ENCODE measurements around the gene DGKE.

Gene DGKE

DNA sequence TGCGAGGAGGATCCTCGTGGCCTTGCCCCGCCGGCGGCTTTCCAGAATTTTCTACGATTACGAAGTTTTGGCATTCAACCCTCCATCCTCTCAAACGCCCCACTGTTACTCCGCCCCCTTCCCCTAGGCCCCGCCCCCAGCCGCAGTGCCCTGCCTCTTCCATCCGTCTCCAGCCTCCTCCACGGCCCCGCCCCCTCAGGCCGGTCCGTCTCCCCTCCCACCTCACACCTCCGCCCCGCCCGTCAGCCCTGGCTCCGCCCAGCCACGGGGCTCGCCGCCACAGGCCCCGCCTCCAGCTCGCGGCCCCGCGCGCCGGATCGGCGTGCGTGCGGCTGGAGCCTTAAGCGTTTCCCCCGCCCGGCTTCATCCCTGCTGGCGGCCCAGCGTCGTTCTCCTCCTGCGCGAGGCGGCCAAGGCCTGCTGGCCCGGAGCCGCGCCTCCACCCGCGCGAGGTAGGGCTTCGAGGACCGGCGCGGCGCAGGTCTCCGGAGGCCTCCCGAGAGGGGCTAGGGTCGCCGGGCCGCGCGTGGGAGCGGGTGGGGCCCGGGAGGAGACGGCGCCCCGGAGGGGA lies at the start of gene DGKE, which contains the start of gene C17orf67:
Gene DGKE (plus strand): TSS at position 343 of the 571 bp plus-strand sequence. CDS start 645 bp downstream, outside the sequence.
Gene C17orf67 (minus strand): TSS at position 112 of the 571 bp plus-strand sequence. CDS start 18,110 bp downstream, outside the sequence.
- Histone ChIP-seq H3F3A (ENCODE audit: low read depth) (no peaks in the 10 kb centered on the region), H3K79me2 (ENCODE audit: insufficient read depth, low read length) (peaks cover 89% of the 10 kb centered on the region), H3K4me2 (ENCODE audit: low read depth, low read length, poor library complexity, severe bottlenecking) (peak within 1 kb of the TSS; percentile 96), H3K36me3 (ENCODE audit: insufficient read depth, low read length) (peaks cover 5% of the 10 kb centered on the region; the same call in 1 of the 2 replicates), H3K4me3 (ENCODE audit: low read length, poor library complexity, severe bottlenecking) (peak within 1 kb of the TSS; percentile 92), H4K20me1 (ENCODE audit: insufficient read depth, low read length, poor library complexity, severe bottlenecking) (peaks cover 65% of the 10 kb centered on the region), H3K27me3 (ENCODE audit: insufficient read depth, low read length, poor library complexity, severe bottlenecking) (no peaks in the 10 kb centered on the region), H3K4me1 (ENCODE audit: insufficient read depth, low read length, poor library complexity, severe bottlenecking) (peaks cover 68% of the 10 kb centered on the region), H3K9ac (ENCODE audit: low read depth, low read length, poor library complexity, severe bottlenecking) (peak within 1 kb of the TSS; percentile 87), H3K9me2 (replicated peaks; ENCODE audit: low read depth, low read length) (no peaks in the 10 kb centered on the region), H2AFZ (ENCODE audit: low read length) (peak within 1 kb of the TSS; percentile 85), H3K9me3 (ENCODE audit: insufficient read depth, low read depth, low read length) (no peaks in the 10 kb centered on the region)
- TF ChIP-seq EZH2phosphoT487 (IDR thresholded peaks at IDR 0.05; ENCODE audit: borderline replicate concordance), result no peak
- TF ChIP-seq, protein P1, sequence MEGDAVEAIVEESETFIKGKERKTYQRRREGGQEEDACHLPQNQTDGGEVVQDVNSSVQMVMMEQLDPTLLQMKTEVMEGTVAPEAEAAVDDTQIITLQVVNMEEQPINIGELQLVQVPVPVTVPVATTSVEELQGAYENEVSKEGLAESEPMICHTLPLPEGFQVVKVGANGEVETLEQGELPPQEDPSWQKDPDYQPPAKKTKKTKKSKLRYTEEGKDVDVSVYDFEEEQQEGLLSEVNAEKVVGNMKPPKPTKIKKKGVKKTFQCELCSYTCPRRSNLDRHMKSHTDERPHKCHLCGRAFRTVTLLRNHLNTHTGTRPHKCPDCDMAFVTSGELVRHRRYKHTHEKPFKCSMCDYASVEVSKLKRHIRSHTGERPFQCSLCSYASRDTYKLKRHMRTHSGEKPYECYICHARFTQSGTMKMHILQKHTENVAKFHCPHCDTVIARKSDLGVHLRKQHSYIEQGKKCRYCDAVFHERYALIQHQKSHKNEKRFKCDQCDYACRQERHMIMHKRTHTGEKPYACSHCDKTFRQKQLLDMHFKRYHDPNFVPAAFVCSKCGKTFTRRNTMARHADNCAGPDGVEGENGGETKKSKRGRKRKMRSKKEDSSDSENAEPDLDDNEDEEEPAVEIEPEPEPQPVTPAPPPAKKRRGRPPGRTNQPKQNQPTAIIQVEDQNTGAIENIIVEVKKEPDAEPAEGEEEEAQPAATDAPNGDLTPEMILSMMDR (conservative IDR thresholded peaks at IDR 0.05; ENCODE audit: low read length), result no peak

DNA sequence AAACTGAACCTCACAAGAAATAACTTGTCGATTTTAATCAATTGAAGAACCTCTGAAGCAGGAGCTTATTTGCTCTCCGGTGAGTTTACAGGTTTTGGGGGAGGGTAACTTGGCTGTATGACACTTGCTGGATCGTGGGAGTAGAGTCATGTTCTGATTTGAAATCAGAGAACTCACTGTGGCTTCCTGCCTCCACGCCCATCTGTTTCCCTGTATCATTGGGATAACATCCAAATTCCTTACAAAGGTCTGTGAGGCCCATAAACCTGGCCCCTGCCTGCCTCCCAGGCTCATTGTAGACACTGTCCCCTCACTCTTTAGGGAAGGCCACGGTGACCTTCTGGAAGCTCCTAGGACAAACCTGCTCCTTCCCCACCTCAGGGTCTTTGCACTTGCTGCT lies 48.5 kb upstream of the DGKE start:
- no peaks in the 10 kb centered on the region for H3K79me2 ChIP-seq (ENCODE audit: insufficient read depth, low read length)
- no peak overlapping the region for H3K4me3 ChIP-seq (ENCODE audit: low read length, poor library complexity, severe bottlenecking)
- no peaks in the 10 kb centered on the region for H3K27me3 ChIP-seq (ENCODE audit: insufficient read depth, low read length, poor library complexity, severe bottlenecking)
- H3K4me1 ChIP-seq (ENCODE audit: insufficient read depth, low read length, poor library complexity, severe bottlenecking), result peaks cover 69% of the 10 kb centered on the region
- H2AFZ ChIP-seq (ENCODE audit: low read length), result no peak overlapping the region
- H3K9me3 ChIP-seq (ENCODE audit: insufficient read depth, low read depth, low read length), result no peaks in the 10 kb centered on the region
- H4K20me1 ChIP-seq (ENCODE audit: insufficient read depth, low read length, poor library complexity, severe bottlenecking), result no peaks in the 10 kb centered on the region
- no peak overlapping the region for H3K4me2 ChIP-seq (ENCODE audit: low read depth, low read length, poor library complexity, severe bottlenecking)
- H3K36me3 ChIP-seq (ENCODE audit: insufficient read depth, low read length), result no peaks in the 10 kb centered on the region
- no peak overlapping the region for H3K9ac ChIP-seq (ENCODE audit: low read depth, low read length, poor library complexity, severe bottlenecking)
- TF ChIP-seq EZH2phosphoT487 (IDR thresholded peaks at IDR 0.05; ENCODE audit: borderline replicate concordance), result no peak
- TF ChIP-seq, protein P1 (conservative IDR thresholded peaks at IDR 0.05; ENCODE audit: low read length), result no peak
- peaks cover 11% of the 10 kb centered on the region for H3F3A ChIP-seq (ENCODE audit: low read depth)
- H3K9me2 ChIP-seq (replicated peaks; ENCODE audit: low read depth, low read length), result no peaks in the 10 kb centered on the region

DNA sequence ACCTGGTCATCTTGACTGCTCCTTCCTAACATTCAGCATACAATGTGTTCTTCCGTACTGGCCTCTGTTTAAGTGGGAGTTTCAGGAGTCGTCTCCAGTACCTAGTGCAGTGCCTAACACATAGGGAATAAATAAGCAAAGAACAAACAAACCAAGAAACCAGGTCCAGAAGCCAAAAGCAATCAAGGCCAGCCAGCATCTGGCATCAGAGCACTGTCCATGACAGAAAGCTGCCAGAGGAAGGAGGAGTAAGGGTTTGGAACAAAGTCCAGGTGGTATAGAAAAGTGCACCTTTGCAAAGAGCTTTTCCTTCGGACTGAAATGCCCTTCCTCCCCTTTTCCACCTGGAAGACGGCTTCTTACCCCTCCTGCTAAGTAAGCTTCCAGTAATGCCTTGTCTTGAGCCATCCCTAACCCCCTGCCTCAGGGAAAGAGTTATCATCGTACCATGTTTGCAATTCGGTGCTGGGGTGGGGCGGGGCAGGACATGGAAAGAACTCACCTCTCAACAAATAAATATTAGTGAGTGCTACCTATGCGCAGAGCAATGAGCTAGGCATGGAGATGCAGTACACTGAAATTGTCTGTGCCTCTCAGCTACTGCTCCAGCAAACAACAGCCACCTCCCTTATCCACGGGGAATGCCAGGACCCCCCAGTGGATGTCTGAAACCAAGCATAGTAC lies 47.8 kb upstream of the DGKE start:
- no peaks in the 10 kb centered on the region for H4K20me1 ChIP-seq (ENCODE audit: insufficient read depth, low read length, poor library complexity, severe bottlenecking)
- H3K9ac ChIP-seq (ENCODE audit: low read depth, low read length, poor library complexity, severe bottlenecking), result peak overlapping the region; percentile 47
- H3K4me2 ChIP-seq (ENCODE audit: low read depth, low read length, poor library complexity, severe bottlenecking), result peak overlapping the region; percentile 56
- H3K4me1 ChIP-seq (ENCODE audit: insufficient read depth, low read length, poor library complexity, severe bottlenecking), result peaks cover 62% of the 10 kb centered on the region
- no peak overlapping the region for H2AFZ ChIP-seq (ENCODE audit: low read length)
- peaks cover 6% of the 10 kb centered on the region; the same call in 1 of the 2 replicates for H3F3A ChIP-seq (ENCODE audit: low read depth)
- TF ChIP-seq, protein P1 (conservative IDR thresholded peaks at IDR 0.05; ENCODE audit: low read length), result no peak
- TF ChIP-seq EZH2phosphoT487 (IDR thresholded peaks at IDR 0.05; ENCODE audit: borderline replicate concordance), result no peak
- H3K9me2 ChIP-seq (replicated peaks; ENCODE audit: low read depth, low read length), result no peaks in the 10 kb centered on the region
- no peaks in the 10 kb centered on the region for H3K9me3 ChIP-seq (ENCODE audit: insufficient read depth, low read depth, low read length)
- peak overlapping the region; percentile 24 for H3K4me3 ChIP-seq (ENCODE audit: low read length, poor library complexity, severe bottlenecking)
- H3K79me2 ChIP-seq (ENCODE audit: insufficient read depth, low read length), result no peaks in the 10 kb centered on the region
- no peaks in the 10 kb centered on the region for H3K27me3 ChIP-seq (ENCODE audit: insufficient read depth, low read length, poor library complexity, severe bottlenecking)
- H3K36me3 ChIP-seq (ENCODE audit: insufficient read depth, low read length), result no peaks in the 10 kb centered on the region

All from Loucy (cell line).